Measurements from ENCODE around the gene CPTP.

Gene CPTP

GRCh38 chr1:1295154-1295923 lies 29.3 kb upstream of the CPTP start:
- DNase-seq, result no peak
- H3K4me1 ChIP-seq (ENCODE audit: low read length), result no peaks in the 10 kb centered on the region
- no peak overlapping the region for H3K9ac ChIP-seq (ENCODE audit: low read length)
- H3K9me3 ChIP-seq (replicated peaks; ENCODE audit: insufficient read depth, low read length), result no peaks in the 10 kb centered on the region
- H4K20me1 ChIP-seq (ENCODE audit: insufficient read depth, low read length), result no peaks in the 10 kb centered on the region
- no peaks in the 10 kb centered on the region for H3F3A ChIP-seq (ENCODE audit: insufficient read depth, low read length)
- H3K9me2 ChIP-seq (replicated peaks; ENCODE audit: insufficient read depth, low read length), result no peaks in the 10 kb centered on the region
- H3K4me2 ChIP-seq (ENCODE audit: low read depth, low read length), result no peak overlapping the region
- no peak overlapping the region for H3K27ac ChIP-seq (ENCODE audit: low read length)
- no peaks in the 10 kb centered on the region for H3K36me3 ChIP-seq (replicated peaks; ENCODE audit: insufficient read depth, low read length)
- no peaks in the 10 kb centered on the region for H3K79me2 ChIP-seq (ENCODE audit: low read length)
- no peak for TF ChIP-seq EZH2phosphoT487 (IDR thresholded peaks at IDR 0.05; ENCODE audit: low read length)
- no peak for TF ChIP-seq EZH2 (optimal IDR thresholded peaks at IDR 0.05; ENCODE audit: low read depth, low read length)
- TF ChIP-seq CTCF (IDR thresholded peaks at IDR 0.05; ENCODE audit: low read length), result no peak
- no peak overlapping the region for H3K4me3 ChIP-seq (ENCODE audit: low read length)
- H2AFZ ChIP-seq (ENCODE audit: low read length), result no peak overlapping the region
- H3K27me3 ChIP-seq (replicated peaks; ENCODE audit: insufficient read depth, low read length), result no peaks in the 10 kb centered on the region

GRCh38 chr1:1296070-1297061 lies 28.2 kb upstream of the CPTP start:
- H3K9me2 ChIP-seq (replicated peaks; ENCODE audit: insufficient read depth, low read length), result no peaks in the 10 kb centered on the region
- H3K4me3 ChIP-seq (ENCODE audit: low read length), result no peak overlapping the region
- no peaks in the 10 kb centered on the region for H3K36me3 ChIP-seq (replicated peaks; ENCODE audit: insufficient read depth, low read length)
- H3K4me1 ChIP-seq (ENCODE audit: low read length), result no peaks in the 10 kb centered on the region
- no peak for TF ChIP-seq EZH2phosphoT487 (IDR thresholded peaks at IDR 0.05; ENCODE audit: low read length)
- no peak for TF ChIP-seq CTCF (IDR thresholded peaks at IDR 0.05; ENCODE audit: low read length)
- no peak for TF ChIP-seq EZH2 (optimal IDR thresholded peaks at IDR 0.05; ENCODE audit: low read depth, low read length)
- H3K4me2 ChIP-seq (ENCODE audit: low read depth, low read length), result no peak overlapping the region
- no peak overlapping the region for H3K9ac ChIP-seq (ENCODE audit: low read length)
- H3K27ac ChIP-seq (ENCODE audit: low read length), result no peak overlapping the region
- H2AFZ ChIP-seq (ENCODE audit: low read length), result no peak overlapping the region
- H3K27me3 ChIP-seq (replicated peaks; ENCODE audit: insufficient read depth, low read length), result no peaks in the 10 kb centered on the region
- no peaks in the 10 kb centered on the region for H3K9me3 ChIP-seq (replicated peaks; ENCODE audit: insufficient read depth, low read length)
- H3F3A ChIP-seq (ENCODE audit: insufficient read depth, low read length), result no peaks in the 10 kb centered on the region
- H4K20me1 ChIP-seq (ENCODE audit: insufficient read depth, low read length), result no peaks in the 10 kb centered on the region
- H3K79me2 ChIP-seq (ENCODE audit: low read length), result no peaks in the 10 kb centered on the region
- no peak for DNase-seq

- Histone ChIP-seq H3K27ac (ENCODE audit: low read length) (no peak overlapping the region), H3K79me2 (ENCODE audit: low read length) (no peaks in the 10 kb centered on the region), H3K4me2 (ENCODE audit: low read depth, low read length) (no peak overlapping the region), H3K9ac (ENCODE audit: low read length) (no peak overlapping the region), H3K4me3 (ENCODE audit: low read length) (no peak overlapping the region), H2AFZ (ENCODE audit: low read length) (no peak overlapping the region), H3K27me3 (replicated peaks; ENCODE audit: insufficient read depth, low read length) (no peaks in the 10 kb centered on the region), H3K36me3 (replicated peaks; ENCODE audit: insufficient read depth, low read length) (no peaks in the 10 kb centered on the region), H4K20me1 (ENCODE audit: insufficient read depth, low read length) (no peaks in the 10 kb centered on the region), H3K9me3 (replicated peaks; ENCODE audit: insufficient read depth, low read length) (no peaks in the 10 kb centered on the region), H3F3A (ENCODE audit: insufficient read depth, low read length) (no peaks in the 10 kb centered on the region), H3K9me2 (replicated peaks; ENCODE audit: insufficient read depth, low read length) (no peaks in the 10 kb centered on the region), H3K4me1 (ENCODE audit: low read length) (no peaks in the 10 kb centered on the region)
- TF ChIP-seq CTCF (IDR thresholded peaks at IDR 0.05; ENCODE audit: low read length), result no peak
- no peak for DNase-seq
These were observed 26.7 kb upstream of the CPTP start for GRCh38 chr1:1297802-1298424.

Data from MM.1S (cell line).